GM23338 (cell line): ENCODE data around the gene GAL3ST1. TPM values are rescaled to one million over a fixed set of nuclear protein-coding genes. Genes with fewer than 3 reads are reported as not detected.

ENCODE experiments used
- ATAC-seq: fragments of 200-7000 bp; cut with Tn5 transposase; 3 replicates; pipeline ENCODE4 v1.9.1; 2020
- DNase-seq: peaks from one replicate; pipeline ENCODE4 v3.0.0-alpha.2; 2015; ENCODE audit warnings: low spot score
- H2AFZ ChIP-seq: fragments of 200-600 bp; sonication (generic); 2 replicates; pipeline ENCODE4 v1.8.0; 2016; ENCODE audit warnings: antibody characterized with exemption, mild to moderate bottlenecking, moderate library complexity
- H3F3A ChIP-seq: fragments of 200-600 bp; sonication (generic); replicated peaks from 2 replicates; pipeline ENCODE4 v1.8.0; 2017; ENCODE audit warnings: antibody characterized with exemption, mixed run types, low read depth
- H3K27ac ChIP-seq: fragments of 200-600 bp; sonication (generic); 2 replicates; pipeline ENCODE4 v1.6.1; 2016; ENCODE audit warnings: low read depth
- H3K27me3 ChIP-seq: fragments of 200-600 bp; sonication (generic); 2 replicates; pipeline ENCODE4 v1.8.0; 2016; ENCODE audit warnings: mild to moderate bottlenecking, mixed run types, moderate library complexity; ENCODE audit not compliant: insufficient read depth
- H3K36me3 ChIP-seq: fragments of 200-600 bp; sonication (generic); 2 replicates; pipeline ENCODE4 v1.8.0; 2016; ENCODE audit warnings: mild to moderate bottlenecking; ENCODE audit not compliant: insufficient read depth
- H3K4me1 ChIP-seq: fragments of 200-600 bp; sonication (generic); 2 replicates; pipeline ENCODE4 v1.8.0; 2016; ENCODE audit warnings: mild to moderate bottlenecking, moderate library complexity; ENCODE audit not compliant: insufficient read depth
- H3K4me2 ChIP-seq: fragments of 200-600 bp; sonication (generic); 2 replicates; pipeline ENCODE4 v1.7.1; 2017; ENCODE audit warnings: mixed run types
- H3K4me3 ChIP-seq: fragments of 200-600 bp; sonication (generic); 2 replicates; pipeline ENCODE4 v1.6.1; 2016; ENCODE audit warnings: mixed run types
- H3K79me2 ChIP-seq: fragments of 200-600 bp; sonication (generic); replicated peaks from 2 replicates; pipeline ENCODE4 v1.8.0; 2017; ENCODE audit warnings: mild to moderate bottlenecking; ENCODE audit not compliant: insufficient read depth
- H3K9me2 ChIP-seq: fragments of 200-600 bp; sonication (generic); 2 replicates; pipeline ENCODE4 v1.8.0; 2017; ENCODE audit not compliant: insufficient read depth
- H4K20me1 ChIP-seq: fragments of 200-600 bp; sonication (generic); replicated peaks from 2 replicates; pipeline ENCODE4 v1.8.0; 2017; ENCODE audit warnings: mild to moderate bottlenecking; ENCODE audit not compliant: insufficient read depth
- H3K27ac Mint-ChIP-seq: 2 replicates; pipeline ENCODE4 v1.8.0; 2020; ENCODE audit warnings: inconsistent platforms, mild to moderate bottlenecking, moderate library complexity, mixed read lengths
- H3K27me3 Mint-ChIP-seq: 3 replicates; pipeline ENCODE4 v1.8.0; 2022; ENCODE audit warnings: low read depth, mild to moderate bottlenecking, moderate library complexity, mixed read lengths, inconsistent platforms; ENCODE audit not compliant: insufficient read depth, poor library complexity
- H3K36me3 Mint-ChIP-seq: 3 replicates; pipeline ENCODE4 v1.8.0; 2021; ENCODE audit warnings: low read depth, mild to moderate bottlenecking, inconsistent platforms, moderate library complexity, mixed read lengths
- H3K4me1 Mint-ChIP-seq: 3 replicates; pipeline ENCODE4 v1.8.0; 2020; ENCODE audit warnings: mild to moderate bottlenecking, inconsistent platforms, mixed read lengths
- H3K4me3 Mint-ChIP-seq: 3 replicates; pipeline ENCODE4 v1.8.0; 2021; ENCODE audit warnings: moderate library complexity, mild to moderate bottlenecking, inconsistent platforms, mixed read lengths
- H3K9me3 Mint-ChIP-seq: 3 replicates; pipeline ENCODE4 v1.8.0; 2020; ENCODE audit warnings: moderate library complexity, mild to moderate bottlenecking, inconsistent platforms, mixed read lengths
- CREB1 ChIP-seq: fragments of 250-450 bp; sonication (Bioruptor Pico); IDR thresholded peaks from 2 replicates; pipeline ENCODE4 v1.5.0; 2020; ENCODE audit warnings: low read depth, mild to moderate bottlenecking, moderate library complexity
- JUNB ChIP-seq: IDR thresholded peaks from one replicate; pipeline ENCODE4 v1.6.1; 2016; ENCODE audit warnings: antibody characterized with exemption; ENCODE audit not compliant: unreplicated experiment
- NANOG ChIP-seq: IDR thresholded peaks from 2 replicates; pipeline ENCODE4 v1.6.1; 2016; ENCODE audit warnings: antibody characterized with exemption, borderline replicate concordance
- POLR2AphosphoS5 ChIP-seq: IDR thresholded peaks from 2 replicates; pipeline ENCODE4 v1.6.1; 2016; ENCODE audit warnings: antibody characterized with exemption, low read depth
- REST ChIP-seq: IDR thresholded peaks from one replicate; pipeline ENCODE4 v1.6.1; 2018; ENCODE audit warnings: antibody characterized with exemption; ENCODE audit not compliant: unreplicated experiment
- STAT1 ChIP-seq: IDR thresholded peaks from one replicate; pipeline ENCODE4 v1.6.1; 2016; ENCODE audit warnings: antibody characterized with exemption; ENCODE audit not compliant: unreplicated experiment
- polyA plus RNA-seq: library from polyadenylated mRNA; unstranded; fragments of >200 nt; fragmentation: Nextera tagmentation; extraction: Ambion mirVana; gene quantifications from 2 replicates; pipeline ENCODE4 v1.2.1, GENCODE V29; 2016
- total RNA-seq: library from RNA; depleted of rRNA; stranded (reverse); fragments of >200 nt; shearing (Covaris generic); gene quantifications from 2 replicates; pipeline ENCODE4 v1.2.3, GENCODE V29; 2014
- TF ChIP-seq, protein P1 (sequence below), 2 experiments: fragments of 200-600 bp in 1 of 2; sonication (generic) in 1 of 2; conservative IDR thresholded peaks; 2 replicates each; pipeline versions ENCODE4 v1.5.1 to v1.6.1; 2016 to 2017; ENCODE audit warnings: antibody characterized with exemption in 2 of 2, low read depth in 2 of 2, mild to moderate bottlenecking in 2 of 2, moderate library complexity in 1 of 2
- TF ChIP-seq, protein P2 (sequence below): fragments of 250-450 bp; sonication (Bioruptor Pico); IDR thresholded peaks from 2 replicates; pipeline ENCODE4 v1.5.0; 2020; ENCODE audit warnings: mild to moderate bottlenecking, moderate library complexity

The GAL3ST1 gene
- total and polyA plus RNA-seq, 2 experiments from 2014 or later, result 8.2 to 13.3 TPM

DNA sequence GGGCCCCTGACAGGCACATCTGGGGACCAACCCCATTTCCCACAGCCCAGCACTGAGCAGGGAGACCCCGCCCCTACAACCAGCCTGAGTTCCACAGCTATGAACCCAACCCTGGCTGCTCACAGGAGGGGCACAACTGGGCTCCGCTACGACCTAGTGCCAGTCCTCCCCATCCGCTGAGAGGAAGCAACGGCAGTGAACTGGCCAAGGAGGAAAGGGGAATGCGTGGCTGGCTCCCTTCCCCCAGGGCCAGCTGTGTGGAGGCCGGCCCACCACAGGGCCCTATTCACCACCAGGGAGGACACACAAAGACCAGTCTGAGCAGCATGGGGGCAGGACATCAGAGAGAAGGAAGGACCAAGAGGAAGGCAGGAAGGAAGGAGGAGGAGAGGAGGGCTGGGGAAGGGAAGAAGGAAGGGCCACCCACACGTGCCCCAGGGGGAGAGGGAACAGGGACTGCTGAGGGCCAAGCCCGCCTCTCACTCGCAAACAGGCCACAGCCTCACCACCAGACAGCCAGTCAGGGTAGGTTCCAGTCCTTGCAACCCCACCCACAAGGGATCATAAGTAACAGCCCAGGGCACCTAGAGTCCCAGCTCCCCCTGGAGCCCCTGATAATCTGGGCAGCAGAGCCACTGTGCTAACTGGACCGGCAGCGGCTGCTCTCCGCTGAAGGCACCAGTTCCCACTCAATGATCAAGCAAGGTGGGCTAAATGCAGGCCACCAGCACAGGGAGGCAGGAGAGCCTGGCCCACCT, 8.5 kb upstream of the GAL3ST1 start (continued):
- TF ChIP-seq POLR2AphosphoS5 (no peak), JUNB (no peak), NANOG (no peak), STAT1 (no peak), REST (no peak)

DNA sequence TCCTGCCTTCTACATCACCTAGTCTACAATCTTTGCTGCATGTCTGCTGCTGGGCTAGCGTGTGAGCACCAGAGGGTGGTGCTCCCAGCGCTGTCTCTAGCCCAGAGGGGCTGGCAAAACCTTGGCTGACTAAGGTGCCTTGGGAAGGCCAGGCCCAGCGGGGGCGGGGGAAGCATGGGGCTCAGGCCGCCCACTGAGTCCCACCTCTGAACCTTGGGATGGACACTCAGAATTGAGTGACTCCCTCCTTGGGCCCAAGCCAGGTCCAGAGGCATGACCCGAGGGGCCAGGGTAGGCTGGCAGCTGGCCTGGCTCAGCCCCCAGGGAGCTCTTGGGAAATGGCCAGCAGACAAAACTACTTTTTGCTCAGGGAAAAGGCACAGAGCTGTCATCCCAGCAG, 7.6 kb upstream of the GAL3ST1 start:
- H3K4me3 ChIP-seq, result no peak overlapping the region
- no peaks in the 10 kb centered on the region for H3K4me1 ChIP-seq
- no peaks in the 10 kb centered on the region for H3K9me2 ChIP-seq
- Mint-ChIP-seq H3K27ac (no peak overlapping the region), H3K9me3 (no peaks in the 10 kb centered on the region), H3K27me3 (peaks cover 10% of the 10 kb centered on the region), H3K36me3 (peaks cover 94% of the 10 kb centered on the region), H3K4me1 (no peaks in the 10 kb centered on the region; the same call in 2 of the 3 replicates), H3K4me3 (no peak overlapping the region)
- no peak overlapping the region for H3K27ac ChIP-seq
- no peaks in the 10 kb centered on the region; the same call in 1 of the 2 replicates for H4K20me1 ChIP-seq
- H2AFZ ChIP-seq, result no peak overlapping the region
- H3K79me2 ChIP-seq, result no peaks in the 10 kb centered on the region
- DNase-seq (no peak), ATAC-seq (no peak)
- H3K4me2 ChIP-seq, result no peak overlapping the region
- H3K27me3 ChIP-seq, result no peaks in the 10 kb centered on the region
- H3F3A ChIP-seq, result no peaks in the 10 kb centered on the region
- H3K36me3 ChIP-seq, result peaks cover 34% of the 10 kb centered on the region
- TF ChIP-seq, protein P1, sequence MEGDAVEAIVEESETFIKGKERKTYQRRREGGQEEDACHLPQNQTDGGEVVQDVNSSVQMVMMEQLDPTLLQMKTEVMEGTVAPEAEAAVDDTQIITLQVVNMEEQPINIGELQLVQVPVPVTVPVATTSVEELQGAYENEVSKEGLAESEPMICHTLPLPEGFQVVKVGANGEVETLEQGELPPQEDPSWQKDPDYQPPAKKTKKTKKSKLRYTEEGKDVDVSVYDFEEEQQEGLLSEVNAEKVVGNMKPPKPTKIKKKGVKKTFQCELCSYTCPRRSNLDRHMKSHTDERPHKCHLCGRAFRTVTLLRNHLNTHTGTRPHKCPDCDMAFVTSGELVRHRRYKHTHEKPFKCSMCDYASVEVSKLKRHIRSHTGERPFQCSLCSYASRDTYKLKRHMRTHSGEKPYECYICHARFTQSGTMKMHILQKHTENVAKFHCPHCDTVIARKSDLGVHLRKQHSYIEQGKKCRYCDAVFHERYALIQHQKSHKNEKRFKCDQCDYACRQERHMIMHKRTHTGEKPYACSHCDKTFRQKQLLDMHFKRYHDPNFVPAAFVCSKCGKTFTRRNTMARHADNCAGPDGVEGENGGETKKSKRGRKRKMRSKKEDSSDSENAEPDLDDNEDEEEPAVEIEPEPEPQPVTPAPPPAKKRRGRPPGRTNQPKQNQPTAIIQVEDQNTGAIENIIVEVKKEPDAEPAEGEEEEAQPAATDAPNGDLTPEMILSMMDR (conservative IDR thresholded peaks at IDR 0.05; ENCODE audit: low read depth in 2 of 2), result no peak
- TF ChIP-seq NANOG (no peak), CREB1 (CRISPR knock-in tag) (no peak), REST (no peak)
- TF ChIP-seq, protein P2, sequence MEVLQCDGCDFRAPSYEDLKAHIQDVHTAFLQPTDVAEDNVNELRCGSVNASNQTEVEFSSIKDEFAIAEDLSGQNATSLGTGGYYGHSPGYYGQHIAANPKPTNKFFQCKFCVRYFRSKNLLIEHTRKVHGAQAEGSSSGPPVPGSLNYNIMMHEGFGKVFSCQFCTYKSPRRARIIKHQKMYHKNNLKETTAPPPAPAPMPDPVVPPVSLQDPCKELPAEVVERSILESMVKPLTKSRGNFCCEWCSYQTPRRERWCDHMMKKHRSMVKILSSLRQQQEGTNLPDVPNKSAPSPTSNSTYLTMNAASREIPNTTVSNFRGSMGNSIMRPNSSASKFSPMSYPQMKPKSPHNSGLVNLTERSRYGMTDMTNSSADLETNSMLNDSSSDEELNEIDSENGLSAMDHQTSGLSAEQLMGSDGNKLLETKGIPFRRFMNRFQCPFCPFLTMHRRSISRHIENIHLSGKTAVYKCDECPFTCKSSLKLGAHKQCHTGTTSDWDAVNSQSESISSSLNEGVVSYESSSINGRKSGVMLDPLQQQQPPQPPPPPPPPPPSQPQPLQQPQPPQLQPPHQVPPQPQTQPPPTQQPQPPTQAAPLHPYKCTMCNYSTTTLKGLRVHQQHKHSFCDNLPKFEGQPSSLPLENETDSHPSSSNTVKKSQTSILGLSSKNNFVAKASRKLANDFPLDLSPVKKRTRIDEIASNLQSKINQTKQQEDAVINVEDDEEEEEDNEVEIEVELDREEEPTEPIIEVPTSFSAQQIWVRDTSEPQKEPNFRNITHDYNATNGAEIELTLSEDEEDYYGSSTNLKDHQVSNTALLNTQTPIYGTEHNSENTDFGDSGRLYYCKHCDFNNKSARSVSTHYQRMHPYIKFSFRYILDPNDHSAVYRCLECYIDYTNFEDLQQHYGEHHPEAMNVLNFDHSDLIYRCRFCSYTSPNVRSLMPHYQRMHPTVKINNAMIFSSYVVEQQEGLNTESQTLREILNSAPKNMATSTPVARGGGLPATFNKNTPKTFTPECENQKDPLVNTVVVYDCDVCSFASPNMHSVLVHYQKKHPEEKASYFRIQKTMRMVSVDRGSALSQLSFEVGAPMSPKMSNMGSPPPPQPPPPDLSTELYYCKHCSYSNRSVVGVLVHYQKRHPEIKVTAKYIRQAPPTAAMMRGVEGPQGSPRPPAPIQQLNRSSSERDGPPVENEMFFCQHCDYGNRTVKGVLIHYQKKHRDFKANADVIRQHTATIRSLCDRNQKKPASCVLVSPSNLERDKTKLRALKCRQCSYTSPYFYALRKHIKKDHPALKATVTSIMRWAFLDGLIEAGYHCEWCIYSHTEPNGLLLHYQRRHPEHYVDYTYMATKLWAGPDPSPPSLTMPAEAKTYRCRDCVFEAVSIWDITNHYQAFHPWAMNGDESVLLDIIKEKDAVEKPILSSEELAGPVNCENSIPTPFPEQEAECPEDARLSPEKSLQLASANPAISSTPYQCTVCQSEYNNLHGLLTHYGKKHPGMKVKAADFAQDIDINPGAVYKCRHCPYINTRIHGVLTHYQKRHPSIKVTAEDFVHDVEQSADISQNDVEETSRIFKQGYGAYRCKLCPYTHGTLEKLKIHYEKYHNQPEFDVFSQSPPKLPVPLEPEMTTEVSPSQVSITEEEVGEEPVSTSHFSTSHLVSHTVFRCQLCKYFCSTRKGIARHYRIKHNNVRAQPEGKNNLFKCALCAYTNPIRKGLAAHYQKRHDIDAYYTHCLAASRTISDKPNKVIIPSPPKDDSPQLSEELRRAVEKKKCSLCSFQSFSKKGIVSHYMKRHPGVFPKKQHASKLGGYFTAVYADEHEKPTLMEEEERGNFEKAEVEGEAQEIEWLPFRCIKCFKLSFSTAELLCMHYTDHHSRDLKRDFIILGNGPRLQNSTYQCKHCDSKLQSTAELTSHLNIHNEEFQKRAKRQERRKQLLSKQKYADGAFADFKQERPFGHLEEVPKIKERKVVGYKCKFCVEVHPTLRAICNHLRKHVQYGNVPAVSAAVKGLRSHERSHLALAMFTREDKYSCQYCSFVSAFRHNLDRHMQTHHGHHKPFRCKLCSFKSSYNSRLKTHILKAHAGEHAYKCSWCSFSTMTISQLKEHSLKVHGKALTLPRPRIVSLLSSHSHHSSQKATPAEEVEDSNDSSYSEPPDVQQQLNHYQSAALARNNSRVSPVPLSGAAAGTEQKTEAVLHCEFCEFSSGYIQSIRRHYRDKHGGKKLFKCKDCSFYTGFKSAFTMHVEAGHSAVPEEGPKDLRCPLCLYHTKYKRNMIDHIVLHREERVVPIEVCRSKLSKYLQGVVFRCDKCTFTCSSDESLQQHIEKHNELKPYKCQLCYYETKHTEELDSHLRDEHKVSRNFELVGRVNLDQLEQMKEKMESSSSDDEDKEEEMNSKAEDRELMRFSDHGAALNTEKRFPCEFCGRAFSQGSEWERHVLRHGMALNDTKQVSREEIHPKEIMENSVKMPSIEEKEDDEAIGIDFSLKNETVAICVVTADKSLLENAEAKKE, result no peak
